OCI-LY3 (cell line): ENCODE data around the gene MAP6D1.

ENCODE experiments used
- H2AFZ ChIP-seq: fragments of 200-600, 300-600 bp; shearing (Covaris generic); 2 replicates; pipeline ENCODE4 v1.6.0; 2014; ENCODE audit warnings: antibody characterized with exemption, low read depth, low read length
- H3K27ac ChIP-seq: fragments of 200-600, 300-600 bp; sonication (generic); 2 replicates; pipeline ENCODE4 v1.5.1; 2014; ENCODE audit warnings: mild to moderate bottlenecking, low read length, moderate library complexity, mixed read lengths
- H3K27me3 ChIP-seq: fragments of 200-600, 300-600 bp; sonication (generic); 2 replicates; pipeline ENCODE4 v1.6.1; 2014; ENCODE audit warnings: low read depth, low read length, mixed read lengths
- H3K36me3 ChIP-seq: fragments of 200-600, 300-600 bp; sonication (generic); replicated peaks from 2 replicates; pipeline ENCODE3; 2014; ENCODE audit warnings: low read depth, low read length, mixed read lengths
- H3K4me1 ChIP-seq: fragments of 300-600, 200-600 bp; sonication (generic); 2 replicates; pipeline ENCODE4 v1.6.1; 2014; ENCODE audit warnings: low read length, mixed read lengths
- H3K4me2 ChIP-seq: fragments of 200-600, 300-600 bp; sonication (generic); 2 replicates; pipeline ENCODE4 v1.6.1; 2014; ENCODE audit warnings: low read length, mixed read lengths
- H3K4me3 ChIP-seq: fragments of 300-600, 200-600 bp; sonication (generic); 2 replicates; pipeline ENCODE4 v1.5.1; 2014; ENCODE audit warnings: antibody characterized with exemption, mild to moderate bottlenecking, low read length, moderate library complexity
- H3K79me2 ChIP-seq: fragments of 300-600, 200-600 bp; shearing (Covaris generic); 2 replicates; pipeline ENCODE4 v1.6.1; 2014; ENCODE audit warnings: mild to moderate bottlenecking, low read length, mixed read lengths
- H3K9ac ChIP-seq: fragments of 300-600, 200-600 bp; shearing (Covaris generic); 2 replicates; pipeline ENCODE4 v1.6.0; 2014; ENCODE audit warnings: mild to moderate bottlenecking, low read length, moderate library complexity
- H3K9me3 ChIP-seq: fragments of 200-600, 300-600 bp; shearing (Covaris generic); 2 replicates; pipeline ENCODE4 v1.6.1; 2014; ENCODE audit warnings: low read length, mixed read lengths; ENCODE audit not compliant: insufficient read depth
- H4K20me1 ChIP-seq: fragments of 200-600, 300-600 bp; sonication (generic); 2 replicates; pipeline ENCODE4 v1.6.1; 2016; ENCODE audit warnings: low read length, mixed read lengths; ENCODE audit not compliant: insufficient read depth
- EZH2phosphoT487 ChIP-seq: fragments of 200-600 bp; shearing (Covaris generic); IDR thresholded peaks from 2 replicates; pipeline ENCODE4 v1.6.1; 2018; ENCODE audit warnings: antibody characterized with exemption, mixed run types, low read depth
- TF ChIP-seq, protein P1 (sequence below): fragments of 200-600, 300-600 bp; sonication (generic); IDR thresholded peaks from 2 replicates; pipeline ENCODE4 v1.5.1; 2014; ENCODE audit warnings: antibody characterized with exemption, low read length, low read depth

MAP6D1 gene

DNA sequence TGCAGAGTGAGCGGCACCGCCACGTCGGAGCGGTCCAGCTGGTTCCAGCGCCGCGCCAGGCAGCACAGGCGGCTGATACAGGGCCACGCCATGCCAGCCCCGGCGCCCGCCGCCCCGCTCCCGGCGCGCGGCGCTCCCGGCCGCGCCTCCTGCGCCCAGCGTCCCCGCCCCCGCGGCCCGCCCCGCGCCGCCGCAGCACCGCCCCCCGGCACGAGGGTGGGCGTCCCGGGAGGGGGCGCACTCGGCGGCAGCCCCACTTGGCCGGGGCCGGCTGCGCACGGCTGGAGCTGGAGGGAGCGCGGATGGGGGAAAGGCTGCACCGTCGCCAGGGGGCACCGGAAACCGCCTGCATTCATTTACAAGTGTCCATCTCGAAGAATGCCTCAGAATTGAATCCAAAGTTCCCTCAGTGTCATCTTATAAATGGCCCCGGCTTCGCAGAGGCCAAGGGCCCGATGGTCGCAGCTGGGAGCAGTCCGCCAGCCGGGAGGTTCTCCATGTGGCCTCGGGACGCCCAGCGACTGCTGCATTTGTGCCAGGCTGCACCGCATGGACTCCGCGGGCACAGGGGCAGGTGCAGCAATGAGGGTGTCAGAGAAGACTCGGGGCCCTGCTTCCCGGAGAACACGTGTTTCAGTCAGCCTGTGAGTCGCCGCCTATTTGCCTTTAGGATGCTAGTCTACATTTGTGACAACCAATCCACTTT lies at the start of gene MAP6D1:
Gene MAP6D1 (minus strand): TSS at position 122 of the 706 bp plus-strand sequence. CDS start 30 bp downstream, at position 92.
- Histone ChIP-seq H3K9me3 (no peaks in the 10 kb centered on the region), H3K36me3 (peaks cover 8% of the 10 kb centered on the region), H3K27me3 (0 out of 2 replicates have a peak, but pooled peaks cover 3% of the 10 kb centered on the region), H3K4me1 (peaks cover 3% of the 10 kb centered on the region; the same call in 1 of the 2 replicates), H3K9ac (no peak within 1 kb of the TSS), H3K79me2 (no peaks in the 10 kb centered on the region), H2AFZ (no peak within 1 kb of the TSS), H3K4me3 (peak within 1 kb of the TSS; percentile 61), H4K20me1 (no peaks in the 10 kb centered on the region), H3K27ac (no peak within 1 kb of the TSS), H3K4me2 (peak within 1 kb of the TSS; percentile 37)
- no peak for TF ChIP-seq EZH2phosphoT487
- TF ChIP-seq, protein P1, sequence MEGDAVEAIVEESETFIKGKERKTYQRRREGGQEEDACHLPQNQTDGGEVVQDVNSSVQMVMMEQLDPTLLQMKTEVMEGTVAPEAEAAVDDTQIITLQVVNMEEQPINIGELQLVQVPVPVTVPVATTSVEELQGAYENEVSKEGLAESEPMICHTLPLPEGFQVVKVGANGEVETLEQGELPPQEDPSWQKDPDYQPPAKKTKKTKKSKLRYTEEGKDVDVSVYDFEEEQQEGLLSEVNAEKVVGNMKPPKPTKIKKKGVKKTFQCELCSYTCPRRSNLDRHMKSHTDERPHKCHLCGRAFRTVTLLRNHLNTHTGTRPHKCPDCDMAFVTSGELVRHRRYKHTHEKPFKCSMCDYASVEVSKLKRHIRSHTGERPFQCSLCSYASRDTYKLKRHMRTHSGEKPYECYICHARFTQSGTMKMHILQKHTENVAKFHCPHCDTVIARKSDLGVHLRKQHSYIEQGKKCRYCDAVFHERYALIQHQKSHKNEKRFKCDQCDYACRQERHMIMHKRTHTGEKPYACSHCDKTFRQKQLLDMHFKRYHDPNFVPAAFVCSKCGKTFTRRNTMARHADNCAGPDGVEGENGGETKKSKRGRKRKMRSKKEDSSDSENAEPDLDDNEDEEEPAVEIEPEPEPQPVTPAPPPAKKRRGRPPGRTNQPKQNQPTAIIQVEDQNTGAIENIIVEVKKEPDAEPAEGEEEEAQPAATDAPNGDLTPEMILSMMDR = no peak

- no peaks in the 10 kb centered on the region for H3K9me3 ChIP-seq
- H2AFZ ChIP-seq = no peak overlapping the region
- no peak overlapping the region for H3K4me2 ChIP-seq
- no peaks in the 10 kb centered on the region for H3K4me1 ChIP-seq
- H3K4me3 ChIP-seq = no peak overlapping the region
- H3K27me3 ChIP-seq = no peaks in the 10 kb centered on the region
- no peak for TF ChIP-seq EZH2phosphoT487
- TF ChIP-seq, protein P1 = no peak
- H3K27ac ChIP-seq = no peak overlapping the region
- no peak overlapping the region for H3K9ac ChIP-seq
- H4K20me1 ChIP-seq = peaks cover 31% of the 10 kb centered on the region
- no peaks in the 10 kb centered on the region for H3K36me3 ChIP-seq
- peaks cover 77% of the 10 kb centered on the region for H3K79me2 ChIP-seq
Measured at GRCh38 chr3:183873914-183874313, 48.5 kb upstream of the MAP6D1 start.

GRCh38 chr3:183871541-183871940 lies 46.2 kb upstream of the MAP6D1 start:
- no peak overlapping the region for H2AFZ ChIP-seq
- H4K20me1 ChIP-seq = peaks cover 23% of the 10 kb centered on the region
- peaks cover 3% of the 10 kb centered on the region for H3K36me3 ChIP-seq
- H3K4me3 ChIP-seq = no peak overlapping the region
- H3K4me1 ChIP-seq = no peaks in the 10 kb centered on the region
- TF ChIP-seq EZH2phosphoT487 = no peak
- TF ChIP-seq, protein P1 = no peak
- H3K9me3 ChIP-seq = no peaks in the 10 kb centered on the region
- H3K79me2 ChIP-seq = peaks cover 59% of the 10 kb centered on the region
- no peak overlapping the region for H3K4me2 ChIP-seq
- no peak overlapping the region for H3K9ac ChIP-seq
- H3K27ac ChIP-seq = no peak overlapping the region
- H3K27me3 ChIP-seq = no peaks in the 10 kb centered on the region

GRCh38 chr3:183870563-183870962 lies 45.2 kb upstream of the MAP6D1 start:
- H3K4me3 ChIP-seq = no peak overlapping the region
- peaks cover 8% of the 10 kb centered on the region for H3K36me3 ChIP-seq
- no peak overlapping the region for H3K9ac ChIP-seq
- TF ChIP-seq, protein P1 = no peak
- TF ChIP-seq EZH2phosphoT487 = no peak
- H3K79me2 ChIP-seq = peaks cover 51% of the 10 kb centered on the region
- peaks cover 19% of the 10 kb centered on the region for H4K20me1 ChIP-seq
- no peak overlapping the region for H3K4me2 ChIP-seq
- H2AFZ ChIP-seq = no peak overlapping the region
- H3K27me3 ChIP-seq = no peaks in the 10 kb centered on the region
- H3K9me3 ChIP-seq = no peaks in the 10 kb centered on the region
- no peak overlapping the region for H3K27ac ChIP-seq
- no peaks in the 10 kb centered on the region for H3K4me1 ChIP-seq
